Uterus (tissue), 2 donors: ENCODE results near the gene GPR55.

Experiments used
- CTCF ChIP-seq, 4 experiments: fragments of 200-600 bp in 2 of 4; fragments of 450-650 bp in 2 of 4; sonication (generic) in 2 of 4; IDR thresholded peaks; one replicate each; pipeline ENCODE4 v1.5.1; 2016 to 2019; ENCODE audit warnings: antibody characterized with exemption in 4 of 4, mild to moderate bottlenecking in 2 of 4, moderate library complexity in 1 of 4
- POLR2A ChIP-seq, 2 donors: fragments of 450-650 bp; IDR thresholded peaks; one replicate each; pipeline ENCODE4 v1.6.1; 2016; ENCODE audit warnings: antibody characterized with exemption in 2 of 2, mild to moderate bottlenecking in 1 of 2, moderate library complexity in 1 of 2

DNA sequence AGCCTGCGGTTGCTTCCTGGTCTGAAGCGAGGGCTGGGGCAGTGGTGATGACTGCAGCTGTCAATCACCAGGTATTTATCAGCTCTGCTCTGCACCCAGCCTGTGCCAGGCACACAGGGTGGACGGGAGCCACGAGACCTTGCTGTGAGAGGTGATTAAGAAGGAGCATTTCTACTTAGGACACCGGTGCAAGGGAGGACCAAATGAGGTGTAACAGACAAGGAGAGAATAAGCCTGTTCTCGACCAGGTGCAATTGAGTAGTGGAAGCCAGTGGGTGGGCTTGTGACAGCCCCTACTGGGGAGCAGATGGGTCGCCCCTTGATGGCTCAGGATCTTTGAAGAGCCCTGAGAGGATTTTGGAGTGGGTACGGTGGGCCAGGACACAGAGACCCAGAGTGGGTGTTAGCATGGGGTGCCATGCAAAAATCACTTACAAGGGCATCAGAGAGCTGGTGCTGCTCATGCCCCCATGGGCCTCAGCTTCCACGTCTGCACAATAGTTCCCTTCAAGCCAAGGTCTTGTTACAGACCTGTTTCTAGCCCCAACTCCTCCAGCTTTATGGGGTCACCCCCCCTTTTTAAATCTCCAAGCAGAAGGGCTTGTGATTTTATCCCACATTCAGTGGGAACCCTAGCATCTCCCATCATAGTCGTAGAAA is 24.6 kb downstream of the GPR55 start:
- no peak for TF ChIP-seq CTCF (IDR thresholded peaks at IDR 0.05)
- TF ChIP-seq POLR2A (IDR thresholded peaks at IDR 0.05), result no peak
